Omental fat pad (tissue), 4 donors: ENCODE measurements around the gene SORCS1. TPM values are rescaled to one million over a fixed set of nuclear protein-coding genes. Genes with fewer than 3 reads are reported as not detected.

Experiments used
- ATAC-seq: fragments of 150-250 bp; one replicate; pipeline ENCODE4 v1.9.1; 2016; ENCODE audit warnings: mild to moderate bottlenecking, moderate library complexity; ENCODE audit not compliant: low FRiP score
- DNase-seq: peaks from one replicate; pipeline ENCODE4 v3.0.0-alpha.2; 2019; ENCODE audit warnings: low spot score
- total RNA-seq, 4 donors: library from RNA; depleted of rRNA; stranded (reverse); fragments of >200 nt; gene quantifications; one replicate each; pipeline ENCODE4 v1.1.0, GENCODE V29; 2016
- TF ChIP-seq, protein P1 (sequence below), 3 donors: fragments of 450-650 bp; IDR thresholded peaks; one replicate each; pipeline ENCODE4 v1.5.1; 2016 to 2017; ENCODE audit warnings: antibody characterized with exemption in 3 of 3, mild to moderate bottlenecking in 3 of 3, moderate library complexity in 2 of 3

Gene SORCS1
- total RNA-seq, 4 donors from 2014 or later: 0.09 to 1.3 (median 0.37) TPM

DNA sequence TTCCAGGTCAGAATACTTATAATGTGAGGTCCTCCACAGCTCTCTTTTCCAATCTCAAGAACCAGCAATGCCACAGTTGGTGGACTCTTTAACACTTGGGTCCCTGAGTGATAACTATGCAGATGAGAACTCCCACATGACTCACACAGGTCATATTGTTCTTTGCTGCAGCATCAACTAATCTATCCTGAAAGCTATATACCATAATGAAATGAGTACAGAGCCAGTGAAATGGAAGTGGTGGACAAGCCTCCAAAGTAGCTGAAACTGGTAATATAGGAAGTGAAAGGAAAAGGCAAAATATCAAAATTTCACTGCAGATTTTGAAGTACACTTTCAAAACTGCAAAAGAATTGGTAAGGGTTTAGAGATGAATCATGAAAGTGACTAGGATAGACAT, 45.6 kb downstream of the SORCS1 start:
- ATAC-seq (no peak), DNase-seq (no peak)
- TF ChIP-seq, protein P1, sequence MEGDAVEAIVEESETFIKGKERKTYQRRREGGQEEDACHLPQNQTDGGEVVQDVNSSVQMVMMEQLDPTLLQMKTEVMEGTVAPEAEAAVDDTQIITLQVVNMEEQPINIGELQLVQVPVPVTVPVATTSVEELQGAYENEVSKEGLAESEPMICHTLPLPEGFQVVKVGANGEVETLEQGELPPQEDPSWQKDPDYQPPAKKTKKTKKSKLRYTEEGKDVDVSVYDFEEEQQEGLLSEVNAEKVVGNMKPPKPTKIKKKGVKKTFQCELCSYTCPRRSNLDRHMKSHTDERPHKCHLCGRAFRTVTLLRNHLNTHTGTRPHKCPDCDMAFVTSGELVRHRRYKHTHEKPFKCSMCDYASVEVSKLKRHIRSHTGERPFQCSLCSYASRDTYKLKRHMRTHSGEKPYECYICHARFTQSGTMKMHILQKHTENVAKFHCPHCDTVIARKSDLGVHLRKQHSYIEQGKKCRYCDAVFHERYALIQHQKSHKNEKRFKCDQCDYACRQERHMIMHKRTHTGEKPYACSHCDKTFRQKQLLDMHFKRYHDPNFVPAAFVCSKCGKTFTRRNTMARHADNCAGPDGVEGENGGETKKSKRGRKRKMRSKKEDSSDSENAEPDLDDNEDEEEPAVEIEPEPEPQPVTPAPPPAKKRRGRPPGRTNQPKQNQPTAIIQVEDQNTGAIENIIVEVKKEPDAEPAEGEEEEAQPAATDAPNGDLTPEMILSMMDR (IDR thresholded peaks at IDR 0.05): no peak

DNA sequence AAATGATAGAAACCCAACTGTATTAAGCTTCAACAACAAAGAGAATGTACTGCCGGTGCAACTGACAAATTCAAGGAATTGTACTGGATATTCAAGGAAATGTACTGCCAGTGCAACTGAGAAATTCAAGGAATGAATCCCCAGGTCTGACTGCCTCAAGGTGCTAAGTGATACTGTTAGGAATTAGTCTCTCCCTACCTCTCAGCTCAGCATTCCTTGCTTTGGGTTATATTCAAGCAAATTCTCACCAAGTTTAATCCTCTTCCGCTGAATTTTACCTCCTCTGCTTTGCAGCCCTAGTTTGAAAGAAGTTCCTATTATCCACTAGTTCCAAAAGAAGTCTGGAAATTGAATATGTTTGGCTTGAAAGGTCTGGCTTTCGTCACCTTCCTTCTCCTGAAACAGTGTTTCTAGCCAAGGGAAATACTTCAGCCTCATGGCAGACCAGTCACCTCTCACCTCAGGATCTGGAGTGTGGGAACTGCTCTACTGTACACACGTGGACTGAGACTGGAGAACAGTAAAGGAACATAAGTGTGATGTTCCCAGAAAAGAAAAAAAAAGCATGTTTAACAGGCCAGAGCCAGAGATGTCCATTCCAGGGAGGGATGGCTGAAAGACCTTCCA, 60.4 kb downstream of the SORCS1 start:
- TF ChIP-seq, protein P1 (IDR thresholded peaks at IDR 0.05): no peak
- ATAC-seq (no peak), DNase-seq (no peak)

DNA sequence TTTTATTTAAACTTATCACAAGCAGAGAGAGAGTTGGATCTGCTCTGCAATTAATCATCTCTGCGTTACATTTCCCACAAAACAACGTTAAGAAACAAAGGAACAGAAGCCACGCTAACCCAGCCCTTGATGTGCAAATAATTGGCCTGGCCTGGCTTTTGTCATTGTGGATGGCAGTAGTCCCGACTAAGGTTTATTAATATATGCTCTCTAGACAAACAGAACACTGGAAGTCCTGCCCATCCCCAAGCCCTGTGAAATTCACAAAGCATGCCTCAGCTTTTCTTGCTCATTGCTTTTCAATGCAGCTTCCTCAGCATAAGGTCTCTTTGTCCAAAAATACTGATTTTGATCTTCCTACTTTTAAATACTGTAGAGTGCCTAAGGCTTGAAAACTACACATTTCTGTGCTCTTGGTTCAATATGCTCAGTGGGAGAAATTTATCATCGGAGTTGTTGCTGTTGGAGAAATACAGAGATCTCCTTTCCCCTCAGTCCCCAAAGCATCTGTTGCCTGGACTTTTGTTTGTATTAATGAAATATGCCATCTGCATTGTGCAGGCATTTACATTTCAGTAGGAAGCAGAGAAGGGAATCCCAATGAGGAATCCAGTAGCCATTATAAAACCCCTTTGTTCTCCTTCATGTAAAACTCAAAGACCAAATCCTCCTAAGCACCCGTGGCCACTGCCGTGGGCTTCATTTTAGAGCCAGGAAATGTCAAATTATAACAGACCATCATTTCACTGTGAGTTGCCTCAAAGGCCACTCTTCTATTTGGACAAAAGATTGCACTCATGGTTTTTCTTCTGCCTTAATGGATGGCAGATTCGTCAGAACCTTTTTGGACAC, 61.1 kb downstream of the SORCS1 start:
- DNase-seq: no peak
- TF ChIP-seq, protein P1 (IDR thresholded peaks at IDR 0.05): no peak
- no peak for ATAC-seq

DNA sequence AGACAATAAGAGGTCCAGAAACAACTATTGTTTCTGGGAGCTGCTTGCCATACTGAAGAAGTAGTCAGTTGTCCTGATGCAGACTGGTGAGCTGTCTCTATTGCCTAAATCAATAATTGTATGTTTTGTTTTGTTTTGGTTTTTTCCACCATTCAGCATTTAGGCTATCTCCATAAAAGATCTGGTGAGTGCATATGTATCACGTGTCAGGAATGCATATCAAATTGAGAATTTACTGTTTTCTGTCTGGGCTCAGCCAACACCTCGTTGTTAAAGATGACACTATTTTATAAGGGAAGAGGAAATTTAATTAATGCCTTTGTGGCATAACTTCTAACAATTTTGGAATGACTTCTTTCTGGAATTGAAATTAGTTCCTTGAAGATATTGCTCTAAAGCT, 66.2 kb downstream of the SORCS1 start:
- no peak for DNase-seq
- TF ChIP-seq, protein P1 (IDR thresholded peaks at IDR 0.05): no peak
- no peak for ATAC-seq

DNA sequence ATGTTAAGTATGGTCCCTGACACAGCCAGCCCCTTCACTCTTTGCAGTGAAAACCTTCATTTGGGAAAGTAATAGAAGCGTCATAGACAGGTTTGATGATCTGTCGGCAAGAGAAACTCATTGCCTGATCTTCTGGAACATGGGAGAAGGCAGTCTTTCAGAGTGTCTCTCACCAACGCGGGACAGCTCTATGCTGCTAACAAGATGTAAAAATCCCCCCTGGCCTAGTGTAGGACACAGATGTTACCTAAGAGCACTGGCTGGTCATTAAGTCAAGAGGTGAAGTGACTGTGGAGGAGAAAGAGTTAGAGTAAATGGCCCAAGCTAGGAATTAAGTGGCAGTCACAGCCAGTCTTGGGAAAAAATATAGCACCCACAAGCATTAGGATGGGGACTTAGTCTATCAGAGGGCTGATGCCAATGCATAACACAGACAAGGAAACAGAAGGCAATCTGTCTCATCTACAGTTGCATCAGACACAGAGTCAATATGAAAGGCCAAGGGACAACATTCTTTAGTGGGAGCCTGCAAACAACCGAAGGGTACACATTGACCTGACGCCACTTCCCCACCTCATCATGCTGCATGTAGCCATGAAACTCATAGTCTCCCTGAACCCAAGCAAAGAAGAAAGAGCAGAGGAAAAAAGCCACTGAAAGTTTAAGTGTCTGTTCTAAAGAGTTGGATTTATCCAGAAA, 69.5 kb downstream of the SORCS1 start:
- ATAC-seq (no peak), DNase-seq (no peak)
- TF ChIP-seq, protein P1 (IDR thresholded peaks at IDR 0.05): no peak

DNA sequence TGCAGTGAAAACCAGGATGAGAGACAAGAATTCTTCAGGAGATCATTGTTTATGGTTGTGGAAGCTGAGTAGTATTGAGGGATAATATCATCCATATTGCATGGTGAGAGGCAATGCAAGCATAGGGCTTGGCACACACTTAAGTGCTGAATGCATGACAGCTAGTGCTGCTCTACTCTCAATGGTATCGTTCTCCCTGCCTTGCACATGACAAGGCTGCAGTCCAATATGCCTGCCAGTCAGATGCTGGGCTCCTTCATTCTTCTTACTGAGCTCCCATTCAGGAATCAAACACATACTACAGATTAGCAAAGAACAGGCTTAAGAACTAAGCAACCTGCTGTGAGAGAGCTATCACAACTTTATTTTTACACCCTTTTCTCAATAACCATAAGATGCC, 72.2 kb downstream of the SORCS1 start:
- no peak for DNase-seq
- ATAC-seq: no peak
- TF ChIP-seq, protein P1 (IDR thresholded peaks at IDR 0.05): no peak
